HG03354 (cell line): ENCODE data around the gene BMF.
"Not testable (repeated sequence)": the region's sequence is repeated elsewhere in the genome, so short reads cannot be mapped to it uniquely, and the experiment has no call there.

Experiments
- ATAC-seq: cut with Tn5 transposase; IDR thresholded peaks from one replicate; pipeline ENCODE4 v1.9.1; 2021; ENCODE audit warnings: mild to moderate bottlenecking; ENCODE audit not compliant: unreplicated experiment, poor library complexity, severe bottlenecking

The BMF gene

DNA sequence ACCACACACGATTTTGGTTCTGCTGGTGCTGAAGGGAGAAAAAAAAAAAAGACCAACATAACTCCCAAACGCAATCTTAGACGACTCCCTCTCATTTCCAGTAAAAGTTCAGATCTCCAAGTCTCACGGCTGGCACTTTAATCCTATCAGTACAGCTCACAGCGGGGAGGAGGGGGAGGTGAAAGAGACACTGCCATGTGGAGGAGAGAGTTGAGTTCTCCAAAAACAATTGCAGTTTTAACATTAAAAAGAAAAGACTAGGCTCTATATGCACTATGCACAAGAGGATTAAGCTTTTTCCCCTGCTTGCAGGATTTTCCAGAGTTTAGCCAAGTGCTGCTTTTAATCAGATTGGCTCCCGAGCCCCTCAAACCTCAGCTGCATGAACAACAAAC lies 16.8 kb downstream of the BMF start:
- no peak for ATAC-seq

DNA sequence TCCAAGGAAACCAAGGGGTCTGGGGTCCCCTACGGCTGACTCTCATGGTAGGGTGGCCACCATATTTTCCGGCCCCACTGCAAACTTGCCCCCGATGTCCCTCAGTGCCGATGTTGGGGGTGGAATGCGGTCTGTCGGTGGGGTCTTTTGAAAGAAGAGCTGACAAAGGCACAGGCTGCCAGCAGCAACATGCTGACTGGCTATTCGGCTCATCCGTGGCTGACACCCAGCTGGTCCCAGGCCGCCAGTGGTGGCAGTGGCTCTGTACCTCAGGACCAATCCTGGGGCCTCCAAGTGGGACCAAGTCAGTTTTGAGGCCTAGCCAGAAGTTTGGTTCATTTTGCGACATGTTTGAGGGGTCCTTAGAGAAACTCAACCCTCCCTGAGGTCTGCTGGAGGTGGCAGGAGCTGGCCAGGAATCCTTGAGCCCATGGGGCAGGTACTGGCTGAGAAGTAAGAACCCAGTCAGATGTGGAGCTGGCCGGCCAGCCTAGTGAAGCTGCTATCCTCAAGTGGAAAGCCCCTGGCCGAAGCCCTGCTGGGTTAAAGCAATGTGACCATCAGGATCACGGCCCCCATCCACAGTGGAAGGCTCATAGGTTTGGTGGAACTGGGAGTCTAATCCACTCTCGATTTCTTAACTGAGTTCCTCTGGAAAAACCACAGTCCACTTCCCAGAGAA lies 17.8 kb downstream of the BMF start:
- ATAC-seq: no peak

GRCh38 chr15:40088929-40089755 lies 19.5 kb downstream of the BMF start:
- no peak for ATAC-seq

DNA sequence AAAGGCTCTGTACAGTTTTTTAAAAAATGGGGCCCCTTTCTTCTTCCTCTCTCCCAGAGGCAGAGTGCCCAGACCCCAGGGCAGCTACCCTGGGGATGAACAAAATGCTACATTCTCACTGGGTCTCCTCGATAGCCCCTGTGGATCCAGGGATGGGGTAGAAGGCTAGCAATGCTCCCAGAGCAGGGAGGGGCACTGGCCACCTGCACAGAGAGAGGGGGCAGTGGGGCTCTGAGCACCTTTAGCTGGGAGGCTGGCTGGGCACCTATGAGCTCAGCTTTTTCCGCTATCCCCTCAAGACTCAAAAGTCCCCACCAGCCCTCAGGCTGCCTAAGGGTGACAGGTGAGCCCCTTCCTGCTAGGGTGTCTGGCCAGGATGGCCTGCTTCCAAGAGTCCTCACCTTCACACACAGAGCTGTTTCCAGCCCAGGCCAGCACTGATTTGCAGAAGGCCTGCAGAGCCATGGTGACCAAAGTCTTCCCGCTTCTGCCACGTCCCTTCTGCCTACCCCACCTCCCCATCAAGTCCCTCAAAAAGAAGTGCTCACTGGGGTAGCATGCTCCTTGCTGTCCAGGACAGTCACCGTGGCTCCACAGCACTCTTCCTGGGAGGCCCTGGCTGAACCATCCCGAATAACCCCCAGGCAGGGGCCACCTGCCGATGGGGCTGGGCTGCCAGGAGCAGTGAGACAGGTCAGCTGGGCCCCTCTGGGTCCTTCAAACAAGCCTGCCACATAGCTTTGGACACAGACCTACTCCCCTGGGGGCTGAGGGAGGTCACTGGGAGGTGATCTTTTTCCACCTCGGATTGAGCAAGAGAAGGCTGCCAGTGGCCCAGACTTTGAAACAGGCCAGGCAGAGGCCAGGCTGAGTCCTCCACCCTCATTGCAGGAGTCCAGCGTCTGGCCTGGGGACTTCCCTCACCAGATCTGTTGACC lies 20.4 kb downstream of the BMF start:
- no peak for ATAC-seq

GRCh38 chr15:40087068-40087810 lies 21.4 kb downstream of the BMF start:
- no peak for ATAC-seq

DNA sequence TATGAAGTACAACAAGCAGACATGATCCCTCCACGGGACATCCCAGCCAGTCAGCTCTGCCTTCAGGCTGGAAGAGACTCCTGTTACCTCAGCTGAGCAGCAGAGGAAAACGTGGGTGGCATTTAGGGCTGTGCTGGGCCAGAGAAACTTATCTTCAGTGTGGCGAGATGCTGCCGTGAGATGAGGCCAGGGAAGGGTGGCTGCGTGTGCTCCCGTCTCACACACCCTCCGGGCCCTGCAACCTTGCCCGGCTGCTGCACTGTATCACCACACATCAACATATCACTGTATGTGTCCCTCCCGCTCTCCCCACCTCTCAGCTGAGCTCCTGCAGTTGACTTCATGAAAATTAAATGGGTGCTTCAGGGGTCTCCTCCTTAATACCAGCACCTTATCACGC lies 23.4 kb downstream of the BMF start:
- ATAC-seq: no peak

GRCh38 chr15:40084650-40085049 lies 24.0 kb downstream of the BMF start:
- no peak for ATAC-seq

DNA sequence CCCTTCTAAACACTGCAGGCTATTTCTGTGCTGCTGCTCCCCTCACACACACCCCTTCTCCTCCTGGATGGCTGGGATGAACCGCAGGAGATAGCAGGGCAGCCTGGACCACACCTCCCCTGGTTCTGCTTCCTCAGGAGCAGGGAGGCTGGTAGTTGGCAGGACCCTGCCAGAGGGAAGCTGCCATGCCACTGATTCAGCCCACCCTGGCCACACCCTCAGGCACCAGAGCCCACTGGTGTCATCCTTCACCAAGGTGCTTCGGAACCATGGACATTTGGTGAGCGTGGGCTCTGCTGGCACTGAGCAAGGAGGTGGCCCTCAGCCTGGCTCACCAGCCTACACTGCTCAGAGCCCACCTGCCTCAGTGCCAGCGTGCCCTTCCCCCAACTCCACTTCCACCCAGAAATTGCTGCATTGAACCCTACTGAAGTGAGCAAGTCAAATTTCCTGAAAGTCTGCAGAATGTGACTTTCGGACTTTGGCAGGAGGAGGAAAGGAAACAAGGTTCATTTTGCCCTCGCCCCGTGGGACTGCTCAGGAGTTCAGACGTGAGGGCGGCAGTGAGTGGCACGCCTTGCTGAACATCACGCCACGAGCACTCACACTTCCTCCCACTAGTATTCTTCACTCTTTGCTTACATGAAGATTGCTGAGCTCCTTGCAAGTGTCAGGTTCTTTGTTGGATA lies 26.3 kb downstream of the BMF start:
- ATAC-seq: no peak

GRCh38 chr15:40081691-40082194 lies 26.9 kb downstream of the BMF start:
- no peak for ATAC-seq

DNA sequence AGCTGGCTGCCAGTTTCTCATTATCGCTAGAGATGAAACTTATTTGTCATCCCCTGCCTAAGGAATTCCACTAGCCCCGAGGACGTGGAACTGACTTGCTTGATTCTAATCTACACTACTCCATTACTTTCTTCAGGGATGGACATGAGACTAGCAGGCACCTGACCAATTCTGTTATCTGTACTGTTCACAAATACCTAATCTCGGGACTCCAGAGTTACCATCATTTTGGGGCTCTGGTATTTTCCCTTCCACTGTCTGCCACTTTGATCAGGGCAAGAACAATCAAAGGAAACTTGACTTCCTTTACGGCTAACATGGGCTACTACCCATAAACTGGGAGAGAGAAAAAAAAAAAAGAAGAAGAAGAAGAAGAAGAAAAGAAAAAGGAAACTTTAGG lies 27.8 kb downstream of the BMF start:
- no peak for ATAC-seq

DNA sequence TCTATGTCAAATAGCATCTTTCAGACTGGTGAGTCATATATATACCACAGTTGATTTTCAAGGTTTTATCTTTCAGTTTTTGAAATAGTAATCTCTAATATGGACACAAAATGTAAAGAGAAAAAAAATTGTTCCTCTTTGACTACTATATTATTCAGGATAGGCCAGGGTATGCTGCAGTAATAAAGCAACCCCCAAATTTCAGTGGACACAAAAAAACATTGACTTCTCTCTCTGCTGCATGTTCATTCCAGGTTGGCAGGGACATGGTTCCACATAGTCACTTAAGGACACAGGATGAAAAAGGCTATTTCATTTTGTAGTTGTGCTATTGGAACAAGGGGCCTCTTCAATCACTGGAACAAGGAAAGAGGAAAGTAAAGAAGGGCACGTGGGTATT lies 28.6 kb downstream of the BMF start:
- no peak for ATAC-seq

DNA sequence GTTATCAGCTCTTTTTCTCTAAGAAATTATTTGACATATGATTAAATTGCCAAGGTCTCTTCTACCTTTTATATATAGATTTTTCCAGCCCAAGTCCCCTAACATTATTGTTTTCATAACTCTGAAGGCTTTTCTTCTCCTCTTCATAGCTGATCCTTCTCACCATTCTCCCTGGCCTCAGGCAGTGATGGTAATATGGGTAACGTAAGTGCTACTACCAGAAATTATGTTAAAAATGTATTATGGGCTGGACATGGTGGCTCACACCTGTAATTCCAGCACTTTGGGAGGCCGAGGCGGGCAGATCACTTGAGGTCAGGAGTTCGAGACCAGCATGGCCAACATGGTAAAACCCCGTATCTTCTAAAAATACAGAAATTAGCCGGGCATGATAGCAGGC lies 29.2 kb downstream of the BMF start:
- no peak for ATAC-seq

DNA sequence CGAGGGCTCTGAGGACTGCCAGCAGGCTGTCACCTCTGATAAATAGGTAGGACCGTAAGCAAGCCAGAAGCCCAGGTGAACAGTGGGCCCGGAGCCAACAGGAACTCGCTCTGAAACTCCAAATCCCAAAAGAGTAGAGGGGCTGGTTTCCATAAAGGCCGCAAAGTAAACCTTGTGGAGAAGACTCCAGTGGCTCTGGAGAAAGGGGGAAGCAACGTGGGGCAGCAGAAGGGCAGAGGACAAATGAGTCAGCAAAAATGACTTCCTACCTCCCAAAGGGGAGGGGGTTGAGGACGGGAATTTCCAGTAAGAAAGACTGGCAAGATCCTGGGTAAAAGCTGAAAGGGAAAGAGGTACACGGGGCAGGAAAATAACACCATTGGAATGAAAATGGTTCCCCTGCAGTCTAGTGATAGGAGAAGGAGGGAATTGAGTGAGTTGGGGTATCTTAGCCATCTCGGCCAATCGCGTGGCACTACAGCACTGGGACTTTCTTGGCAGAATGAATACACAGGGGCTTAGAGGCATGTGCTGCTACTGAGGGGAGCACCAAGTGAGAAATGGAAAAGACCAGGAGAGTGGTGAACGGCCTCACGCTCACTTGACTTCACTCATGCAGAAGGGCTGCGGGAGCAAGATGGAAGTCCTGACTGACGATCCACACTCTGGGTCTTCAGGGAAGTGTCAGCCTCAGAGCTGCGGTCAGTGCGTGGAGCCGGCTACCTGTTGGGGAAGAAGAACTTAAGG lies 33.2 kb downstream of the BMF start:
- ATAC-seq: no peak

DNA sequence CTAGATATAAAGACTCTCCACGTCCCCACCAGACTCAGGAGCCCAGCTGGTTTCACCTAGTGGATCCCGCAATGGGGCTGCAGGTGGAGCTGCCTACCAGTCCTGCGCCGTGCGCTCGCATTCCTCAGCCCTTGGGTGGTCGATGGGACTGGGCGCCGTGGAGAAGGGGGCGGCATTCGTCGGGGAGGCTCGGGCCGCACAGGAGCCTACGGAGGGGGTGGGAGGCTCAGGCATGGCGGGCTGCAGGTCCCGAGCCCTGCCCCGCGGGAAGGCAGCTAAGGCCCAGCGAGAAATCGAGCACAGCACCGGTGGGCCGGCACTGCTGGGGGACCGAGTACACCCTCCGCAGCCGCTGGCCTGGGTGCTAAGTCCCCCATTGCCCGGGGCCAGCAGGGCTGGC lies 34.0 kb downstream of the BMF start:
- ATAC-seq: not testable (repeated sequence)

GRCh38 chr15:40073716-40074490 lies 34.8 kb downstream of the BMF start:
- ATAC-seq: not testable (repeated sequence)

DNA sequence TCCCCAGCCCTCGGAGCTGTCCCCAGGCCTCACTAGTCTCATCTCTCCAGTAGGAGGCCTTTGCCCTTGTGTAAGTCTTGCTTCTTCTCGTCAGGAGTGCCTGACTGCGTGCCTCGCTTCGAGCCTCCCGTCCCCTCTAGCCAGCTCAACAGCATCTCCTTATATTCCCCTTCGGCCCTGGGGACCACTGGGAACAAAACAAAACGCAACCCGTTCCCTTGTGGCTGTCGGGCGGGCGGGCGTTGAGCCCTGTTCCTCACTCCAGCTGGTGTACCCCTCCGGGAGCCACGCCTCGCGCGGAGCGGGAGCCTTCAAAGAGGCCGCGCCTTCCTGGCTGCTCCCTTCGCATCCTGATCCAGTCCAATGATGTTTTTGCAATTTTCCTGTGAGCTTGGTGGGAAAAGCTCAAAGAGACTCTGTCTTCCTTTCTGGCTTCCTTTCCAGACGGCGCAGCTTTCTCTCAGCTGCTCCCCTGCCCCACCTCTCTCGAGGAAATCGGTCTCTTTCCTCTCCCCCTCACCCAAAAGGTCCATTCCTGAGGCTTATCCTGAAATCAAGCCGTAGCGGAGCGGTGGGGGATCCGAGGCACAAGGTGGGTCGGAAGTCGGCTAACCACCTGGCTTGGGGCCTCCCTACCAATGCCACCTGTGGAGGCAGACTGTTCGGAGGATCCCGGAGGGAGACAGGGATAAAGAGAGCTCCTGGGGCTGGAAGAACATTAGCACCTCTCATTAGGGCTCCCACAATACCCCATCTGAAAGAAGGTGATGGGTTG lies 36.3 kb downstream of the BMF start:
- ATAC-seq: no peak
